ENCODE measurements around the gene DNAJB6. TPM values are rescaled to one million over a fixed set of nuclear protein-coding genes. Genes with fewer than 3 reads are reported as not detected.

Gene DNAJB6
- polyA plus RNA-seq, 3 donors, result 66.6 to 117 (median 116) TPM

DNA sequence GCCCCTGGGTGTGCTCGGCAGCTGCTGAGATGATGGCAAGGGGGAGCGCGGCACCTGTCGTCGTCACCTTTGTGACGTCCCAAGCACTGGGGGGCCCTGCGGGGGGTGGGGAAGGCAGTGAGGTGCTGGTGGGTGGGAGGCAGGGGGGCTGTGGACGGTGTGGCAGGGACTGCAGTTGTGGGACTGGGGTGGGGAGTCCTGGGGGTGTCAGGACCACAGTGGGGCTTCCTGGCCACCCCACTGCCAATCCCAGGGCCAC, 82.2 kb downstream of the DNAJB6 start:
- no peak overlapping the region for H2AFZ ChIP-seq (ENCODE audit: insufficient read depth, low read depth, low read length, poor library complexity, severe bottlenecking)
- Mint-ChIP-seq H3K4me1 (no peaks in the 10 kb centered on the region), H3K27ac (no peak overlapping the region), H3K4me3 (no peak overlapping the region), H3K36me3 (peaks cover 31 to 50% of the 10 kb centered on the region in 2 donors), H3K27me3 (ENCODE audit: low read depth in 3 of 3) (no peaks in the 10 kb centered on the region), H3K9me3 (peaks cover 0 to 5% (median 0%) of the 10 kb centered on the region in 7 donors)
- H3K4me3 ChIP-seq (replicated peaks in 1 of 3; ENCODE audit: low read depth in 2 of 3, low read length in 3 of 3), result no peak overlapping the region
- H3K4me2 ChIP-seq (replicated peaks; ENCODE audit: extremely low read depth, low read length, poor library complexity, severe bottlenecking), result no peak overlapping the region
- intact Hi-C loops (cut with micrococcal nuclease), result no loop called here
- no peak overlapping the region for H3K27ac ChIP-seq (ENCODE audit: low read depth in 1 of 2, low read length in 2 of 2)
- H3K79me2 ChIP-seq (ENCODE audit: insufficient read depth, low read length), result no peaks in the 10 kb centered on the region
- WGBS (ENCODE audit: insufficient coverage), result 83% methylated on average over 7 of the region's 8 CpGs
- DNase-seq, result no peak
- no peaks in the 10 kb centered on the region for H3K9me3 ChIP-seq (replicated peaks in 1 of 2; ENCODE audit: control insufficient read depth in 1 of 2, insufficient read depth in 1 of 2, low read length in 2 of 2)
- H3K4me1 ChIP-seq (ENCODE audit: control insufficient read depth in 1 of 2, insufficient read depth in 2 of 2, low read length in 2 of 2), result no peaks in the 10 kb centered on the region
- H4K20me1 ChIP-seq (ENCODE audit: insufficient read depth, low read length), result no peaks in the 10 kb centered on the region
- H3K36me3 ChIP-seq (replicated peaks in 1 of 2; ENCODE audit: control insufficient read depth in 1 of 2, insufficient read depth in 2 of 2, low read length in 2 of 2), result peaks cover 38 to 44% of the 10 kb centered on the region in 2 donors
- no peaks in the 10 kb centered on the region for H3K27me3 ChIP-seq (ENCODE audit: control insufficient read depth in 2 of 2, insufficient read depth in 2 of 2, low read length in 2 of 2)
- TF ChIP-seq CTCF (IDR thresholded peaks at IDR 0.05), result no peak
- H3K9ac ChIP-seq (ENCODE audit: insufficient read depth, low read length, poor library complexity, severe bottlenecking), result no peak overlapping the region

DNA sequence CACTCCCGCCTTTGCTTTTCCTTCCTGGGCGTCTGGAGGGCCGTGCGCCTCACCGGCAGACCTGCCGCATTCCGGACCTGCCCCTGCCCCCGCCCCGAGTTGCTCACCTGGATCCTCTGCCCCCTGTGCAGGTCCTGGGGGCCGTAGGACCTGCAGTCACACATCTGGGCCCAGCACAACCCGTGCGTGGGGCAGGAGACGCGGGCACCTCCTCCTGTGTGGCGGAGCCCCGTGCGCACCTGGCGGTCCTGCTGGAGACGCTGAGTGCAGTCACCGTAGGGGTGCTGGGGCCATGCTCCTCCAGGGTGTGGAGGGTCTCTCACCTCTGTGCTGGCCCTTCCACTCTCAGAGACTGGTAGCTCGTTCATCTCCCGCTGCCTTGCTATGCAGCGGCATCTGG, 85.5 kb downstream of the DNAJB6 start:
- WGBS (ENCODE audit: insufficient coverage), result 93% methylated on average over 19 of the region's 23 CpGs
- peaks cover 11 to 13% of the 10 kb centered on the region in 2 donors for H3K36me3 ChIP-seq (replicated peaks in 1 of 2; ENCODE audit: control insufficient read depth in 1 of 2, insufficient read depth in 2 of 2, low read length in 2 of 2)
- H3K9ac ChIP-seq (ENCODE audit: insufficient read depth, low read length, poor library complexity, severe bottlenecking), result no peak overlapping the region
- H3K27me3 ChIP-seq (ENCODE audit: control insufficient read depth in 2 of 2, insufficient read depth in 2 of 2, low read length in 2 of 2), result no peaks in the 10 kb centered on the region
- no peaks in the 10 kb centered on the region for H4K20me1 ChIP-seq (ENCODE audit: insufficient read depth, low read length)
- Mint-ChIP-seq H3K9me3 (no peaks in the 10 kb centered on the region), H3K27me3 (ENCODE audit: low read depth in 3 of 3) (peaks cover 0 to 1% (median 0%) of the 10 kb centered on the region in 3 donors), H3K4me3 (no peak overlapping the region), H3K4me1 (no peaks in the 10 kb centered on the region), H3K27ac (no peak overlapping the region), H3K36me3 (peaks cover 3 to 19% of the 10 kb centered on the region in 2 donors)
- no peak for TF ChIP-seq CTCF (IDR thresholded peaks at IDR 0.05)
- intact Hi-C loops (cut with micrococcal nuclease), result no loop called here
- no peak overlapping the region for H3K4me3 ChIP-seq (replicated peaks in 1 of 3; ENCODE audit: low read depth in 2 of 3, low read length in 3 of 3)
- H2AFZ ChIP-seq (ENCODE audit: insufficient read depth, low read depth, low read length, poor library complexity, severe bottlenecking), result no peak overlapping the region
- no peaks in the 10 kb centered on the region for H3K4me1 ChIP-seq (ENCODE audit: control insufficient read depth in 1 of 2, insufficient read depth in 2 of 2, low read length in 2 of 2)
- no peak overlapping the region for H3K4me2 ChIP-seq (replicated peaks; ENCODE audit: extremely low read depth, low read length, poor library complexity, severe bottlenecking)
- H3K9me3 ChIP-seq (replicated peaks in 1 of 2; ENCODE audit: control insufficient read depth in 1 of 2, insufficient read depth in 1 of 2, low read length in 2 of 2), result no peaks in the 10 kb centered on the region
- no peak overlapping the region for H3K27ac ChIP-seq (ENCODE audit: low read depth in 1 of 2, low read length in 2 of 2)
- H3K79me2 ChIP-seq (ENCODE audit: insufficient read depth, low read length), result no peaks in the 10 kb centered on the region
- DNase-seq, result no peak
